Breast epithelium (tissue), 3 donors: ENCODE measurements around the gene HOXB13.

Source experiments
- POLR2A ChIP-seq: fragments of 450-650 bp; IDR thresholded peaks from one replicate; pipeline ENCODE4 v1.6.1; 2016; ENCODE audit warnings: antibody characterized with exemption, mild to moderate bottlenecking, moderate library complexity
- TF ChIP-seq, protein P1 (sequence below), 3 donors: fragments of 450-650 bp; IDR thresholded peaks; one replicate each; pipeline ENCODE4 v1.5.1; 2016 to 2017; ENCODE audit warnings: antibody characterized with exemption in 3 of 3, mild to moderate bottlenecking in 3 of 3, moderate library complexity in 3 of 3

- TF ChIP-seq, protein P1, sequence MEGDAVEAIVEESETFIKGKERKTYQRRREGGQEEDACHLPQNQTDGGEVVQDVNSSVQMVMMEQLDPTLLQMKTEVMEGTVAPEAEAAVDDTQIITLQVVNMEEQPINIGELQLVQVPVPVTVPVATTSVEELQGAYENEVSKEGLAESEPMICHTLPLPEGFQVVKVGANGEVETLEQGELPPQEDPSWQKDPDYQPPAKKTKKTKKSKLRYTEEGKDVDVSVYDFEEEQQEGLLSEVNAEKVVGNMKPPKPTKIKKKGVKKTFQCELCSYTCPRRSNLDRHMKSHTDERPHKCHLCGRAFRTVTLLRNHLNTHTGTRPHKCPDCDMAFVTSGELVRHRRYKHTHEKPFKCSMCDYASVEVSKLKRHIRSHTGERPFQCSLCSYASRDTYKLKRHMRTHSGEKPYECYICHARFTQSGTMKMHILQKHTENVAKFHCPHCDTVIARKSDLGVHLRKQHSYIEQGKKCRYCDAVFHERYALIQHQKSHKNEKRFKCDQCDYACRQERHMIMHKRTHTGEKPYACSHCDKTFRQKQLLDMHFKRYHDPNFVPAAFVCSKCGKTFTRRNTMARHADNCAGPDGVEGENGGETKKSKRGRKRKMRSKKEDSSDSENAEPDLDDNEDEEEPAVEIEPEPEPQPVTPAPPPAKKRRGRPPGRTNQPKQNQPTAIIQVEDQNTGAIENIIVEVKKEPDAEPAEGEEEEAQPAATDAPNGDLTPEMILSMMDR (IDR thresholded peaks at IDR 0.05): no peak
- no peak for TF ChIP-seq POLR2A
These were observed 51.5 kb downstream of the HOXB13 start for GRCh38 chr17:48676963-48677558.
